ENCODE data around the gene GP5.

GP5 gene

GRCh38 chr3:194374935-194375334 lies 24.1 kb downstream of the GP5 start:
- DNase-seq, result no peak

GRCh38 chr3:194373899-194374298 lies 25.2 kb downstream of the GP5 start:
- DNase-seq, result no peak

GRCh38 chr3:194373028-194373427 lies 26.0 kb downstream of the GP5 start:
- no peak for DNase-seq

DNA sequence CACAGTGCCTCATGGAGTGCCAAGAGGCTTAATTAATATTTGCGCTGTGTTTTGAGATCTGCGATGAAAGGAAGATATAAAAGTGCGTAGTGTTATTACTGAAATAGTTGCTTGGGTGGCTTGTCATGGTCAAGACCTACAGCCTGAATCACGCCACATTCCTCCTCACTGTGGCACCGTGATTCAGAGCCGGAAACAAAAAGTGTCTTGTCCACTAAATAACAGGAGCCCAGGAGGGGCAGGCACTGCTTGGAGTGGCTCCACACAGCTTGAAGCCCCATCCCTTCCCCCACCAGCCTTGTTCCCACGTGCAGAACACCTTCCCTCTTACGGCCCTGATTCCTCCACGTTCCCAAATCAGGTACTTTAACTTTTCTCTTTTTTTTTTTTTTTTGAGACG lies 28.3 kb downstream of the GP5 start:
- DNase-seq, result no peak

DNA sequence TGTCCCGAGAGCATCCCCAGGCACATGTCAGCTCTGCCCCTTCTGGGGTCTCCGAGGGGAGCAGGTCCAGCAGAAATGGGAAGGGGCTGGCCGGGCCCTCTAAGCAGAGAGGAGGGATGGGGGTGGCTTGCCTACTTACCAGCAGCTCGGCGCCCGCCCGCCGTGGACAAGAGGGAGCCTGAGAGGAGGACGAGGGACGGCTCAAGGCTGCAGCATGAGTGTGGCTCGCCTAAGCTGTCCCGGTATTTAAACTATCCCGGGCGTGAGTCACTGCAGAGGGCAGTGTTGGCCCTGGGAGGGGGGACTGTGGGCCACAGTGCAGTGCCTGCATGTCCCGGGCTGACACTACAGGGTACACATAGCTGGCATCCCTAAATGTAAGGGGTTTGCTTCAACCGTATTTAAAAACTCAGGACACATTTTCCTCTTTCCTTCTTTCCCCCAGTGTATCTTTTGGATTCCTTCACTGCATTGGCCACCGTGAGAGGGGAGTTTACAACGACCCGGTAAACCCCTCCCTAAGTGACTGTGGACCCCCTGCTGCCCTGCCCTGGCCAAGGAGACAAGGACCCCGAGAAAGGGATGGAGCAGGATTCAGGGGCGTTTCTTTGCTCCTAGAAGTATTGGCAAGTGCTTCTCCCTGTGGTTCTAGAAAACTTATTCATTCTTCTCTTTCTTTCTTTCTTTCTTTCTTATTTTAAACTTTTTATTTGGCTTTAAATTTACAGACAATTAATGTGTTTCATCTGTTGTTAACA lies 29.4 kb downstream of the GP5 start, which contains the start of gene LRRC15:
TSS of gene LRRC15 (minus strand) at position 222 of the 758 bp plus-strand sequence. CDS start 8,700 bp downstream, outside the sequence.
- no peak for DNase-seq

- no peak for DNase-seq
Observed at GRCh38 chr3:194368918-194369317, 30.1 kb downstream of the GP5 start.

GRCh38 chr3:194367992-194368841 lies 30.8 kb downstream of the GP5 start:
- DNase-seq, result no peak

- DNase-seq, result no peak
Observed at GRCh38 chr3:194365978-194366490, 33.0 kb downstream of the GP5 start.

GRCh38 chr3:194365526-194365925 lies 33.5 kb downstream of the GP5 start:
- no peak for DNase-seq

GRCh38 chr3:194364652-194365434 lies 34.2 kb downstream of the GP5 start:
- DNase-seq, result no peak

- no peak for DNase-seq
Observed at GRCh38 chr3:194364314-194364651, 34.8 kb downstream of the GP5 start.

- DNase-seq, result no peak
Observed at GRCh38 chr3:194360568-194360967, 38.5 kb downstream of the GP5 start.

DNA sequence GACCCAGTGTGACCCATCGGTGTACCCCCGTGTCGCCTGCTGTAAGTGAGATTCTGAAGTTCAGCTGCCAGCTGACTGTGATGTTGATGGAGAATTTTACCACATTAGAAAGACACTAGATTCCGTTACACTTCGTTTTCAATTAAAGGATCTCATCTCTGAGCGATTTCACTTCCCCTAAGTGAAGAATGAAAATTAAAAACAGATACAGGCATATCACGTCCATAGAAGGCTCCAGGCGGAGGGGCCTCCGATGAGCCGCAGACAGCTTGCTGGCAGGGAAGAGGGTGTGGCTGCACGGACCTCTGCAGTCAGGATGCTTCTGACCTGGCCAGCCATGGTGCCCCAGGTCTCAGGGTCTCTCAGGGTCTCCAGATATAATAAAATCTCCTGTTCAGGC lies 41.4 kb downstream of the GP5 start:
- no peak for DNase-seq

- no peak for DNase-seq
Observed at GRCh38 chr3:194355379-194355778, 43.7 kb downstream of the GP5 start.

GRCh38 chr3:194354315-194354714 lies 44.8 kb downstream of the GP5 start:
- DNase-seq, result no peak

- no peak for DNase-seq
Observed at GRCh38 chr3:194352667-194353246, 46.3 kb downstream of the GP5 start.

DNA sequence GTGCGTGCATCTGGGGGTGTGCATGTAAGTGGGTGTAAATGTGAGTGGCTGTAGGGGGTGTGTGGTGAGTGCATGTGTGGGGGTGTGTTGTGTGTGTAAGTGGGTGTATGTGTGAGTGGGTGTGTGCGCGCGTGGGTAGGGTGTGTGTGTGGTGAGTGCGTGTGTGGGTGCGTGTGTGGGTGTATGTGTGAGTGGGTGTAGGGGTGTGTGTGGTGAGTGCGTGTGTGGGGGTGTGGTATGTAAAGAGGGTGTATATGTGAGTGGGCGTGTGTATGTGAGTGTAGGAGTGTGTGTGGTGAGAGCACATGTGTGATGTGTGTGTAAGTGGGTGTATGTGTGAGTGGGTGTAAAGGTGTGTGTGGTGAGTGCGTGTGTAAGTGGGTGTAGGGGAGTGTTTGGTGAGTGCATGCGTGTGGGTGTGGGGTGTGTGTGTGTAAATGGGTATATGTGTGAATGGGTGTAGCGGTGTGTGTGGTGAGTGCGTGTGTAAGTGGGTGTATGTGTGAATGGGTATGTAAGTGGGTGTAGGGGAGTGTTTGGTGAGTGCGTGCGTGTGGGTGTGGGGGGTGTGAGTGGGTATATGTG lies 47.0 kb downstream of the GP5 start:
- no peak for DNase-seq

GRCh38 chr3:194351080-194351672 lies 47.9 kb downstream of the GP5 start, which contains the start of gene CPN2:
TSS of gene CPN2 (minus strand) at chr3:194351328. CDS start at chr3:194342702, 8,626 bp downstream.
- DNase-seq, result no peak

- no peak for DNase-seq
Observed at GRCh38 chr3:194350726-194351071, 48.4 kb downstream of the GP5 start.

DNA sequence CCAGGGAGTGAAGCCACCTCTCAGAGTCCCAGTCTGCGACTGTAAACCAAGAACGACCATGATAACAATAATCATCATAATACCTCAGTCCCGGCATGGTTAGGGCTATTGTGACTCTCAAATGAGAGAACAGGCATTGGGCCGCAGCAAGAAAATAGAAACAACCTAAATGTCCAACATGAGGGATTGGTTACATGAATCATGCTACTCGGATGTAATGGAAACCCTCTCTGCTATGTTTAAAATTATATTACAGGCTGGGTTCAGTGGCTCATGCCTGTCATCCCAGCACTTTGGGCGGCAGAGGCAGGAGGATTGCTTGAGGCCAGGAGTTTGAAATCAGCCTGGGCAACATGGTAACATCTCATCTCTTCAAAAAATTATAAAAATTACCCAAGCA lies 50.7 kb downstream of the GP5 start:
- DNase-seq, result no peak

GRCh38 chr3:194346621-194347020 lies 52.4 kb downstream of the GP5 start:
- DNase-seq, result no peak

DNA sequence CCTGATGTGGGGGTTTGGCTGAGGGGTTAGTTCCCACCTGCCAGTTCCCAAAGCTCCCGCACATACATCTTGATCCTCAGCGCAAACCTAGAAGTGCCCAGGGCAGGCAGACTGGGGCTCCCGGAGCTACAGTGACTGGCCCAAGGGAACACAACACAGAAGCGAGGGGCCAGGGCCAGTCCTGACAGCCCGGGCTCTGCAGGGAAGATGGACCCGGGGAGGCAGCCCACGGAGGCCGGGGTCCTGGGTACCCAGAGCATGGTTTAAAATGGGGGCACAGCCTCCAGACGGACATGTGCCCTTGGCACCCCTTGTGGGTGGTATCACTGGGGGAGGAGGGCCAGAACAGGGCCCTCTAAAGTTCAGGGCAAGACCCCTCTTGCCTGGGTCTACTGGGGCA lies 53.0 kb downstream of the GP5 start:
- DNase-seq, result no peak

All from CD4-positive, alpha-beta T cell treated with Interleukin-12 subunit alpha and Interleukin-12 subunit beta, for 1 hour (primary cell).